Ovary (tissue), 3 donors: ENCODE data around the gene TMEM182.

Source experiments
- EP300 ChIP-seq: sonication (generic); formaldehyde crosslinking; IDR thresholded peaks from one replicate; pipeline ENCODE4 v1.6.1; 2017; ENCODE audit warnings: antibody characterized with exemption
- POLR2A ChIP-seq: fragments of 450-650 bp; IDR thresholded peaks from one replicate; pipeline ENCODE4 v1.6.1; 2017; ENCODE audit warnings: antibody characterized with exemption, mild to moderate bottlenecking, moderate library complexity
- TF ChIP-seq, protein P1 (sequence below), 3 donors: fragments of 450-650 bp in 2 of 3; fragments of 200-600 bp in 1 of 3; IDR thresholded peaks; one replicate each; pipeline versions ENCODE4 v1.5.1 to v1.8.0; 2016 to 2022; ENCODE audit warnings: antibody characterized with exemption in 3 of 3, mild to moderate bottlenecking in 1 of 3
- donor health status: DM: no; HTN: no; CAD: no.

GRCh38 chr2:102770506-102770905 is 8.7 kb downstream of the TMEM182 start:
- TF ChIP-seq, protein P1, sequence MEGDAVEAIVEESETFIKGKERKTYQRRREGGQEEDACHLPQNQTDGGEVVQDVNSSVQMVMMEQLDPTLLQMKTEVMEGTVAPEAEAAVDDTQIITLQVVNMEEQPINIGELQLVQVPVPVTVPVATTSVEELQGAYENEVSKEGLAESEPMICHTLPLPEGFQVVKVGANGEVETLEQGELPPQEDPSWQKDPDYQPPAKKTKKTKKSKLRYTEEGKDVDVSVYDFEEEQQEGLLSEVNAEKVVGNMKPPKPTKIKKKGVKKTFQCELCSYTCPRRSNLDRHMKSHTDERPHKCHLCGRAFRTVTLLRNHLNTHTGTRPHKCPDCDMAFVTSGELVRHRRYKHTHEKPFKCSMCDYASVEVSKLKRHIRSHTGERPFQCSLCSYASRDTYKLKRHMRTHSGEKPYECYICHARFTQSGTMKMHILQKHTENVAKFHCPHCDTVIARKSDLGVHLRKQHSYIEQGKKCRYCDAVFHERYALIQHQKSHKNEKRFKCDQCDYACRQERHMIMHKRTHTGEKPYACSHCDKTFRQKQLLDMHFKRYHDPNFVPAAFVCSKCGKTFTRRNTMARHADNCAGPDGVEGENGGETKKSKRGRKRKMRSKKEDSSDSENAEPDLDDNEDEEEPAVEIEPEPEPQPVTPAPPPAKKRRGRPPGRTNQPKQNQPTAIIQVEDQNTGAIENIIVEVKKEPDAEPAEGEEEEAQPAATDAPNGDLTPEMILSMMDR (IDR thresholded peaks at IDR 0.05): no peak
- no peak for TF ChIP-seq POLR2A
- no peak for TF ChIP-seq EP300
